Stimulated activated CD4-positive, alpha-beta T cell treated with anti-CD3 and anti-CD28 coated beads, Interleukin-15, amount 100 ng/mL, for 1 hour (primary cell): ENCODE results near the gene FBXO9.
A peak's percentile ranks its signal among the peaks of the same experiment; 100 is the strongest.
"Not testable (repeated sequence)": the region's sequence is repeated elsewhere in the genome, so short reads cannot be mapped to it uniquely, and the experiment has no call there.

Source experiments
- DNase-seq, 2 donors: peaks; one replicate each; pipeline ENCODE4 v3.0.0-alpha.2; 2020; ENCODE audit warnings: low read depth in 1 of 2, low spot score in 1 of 2

FBXO9 gene

DNA sequence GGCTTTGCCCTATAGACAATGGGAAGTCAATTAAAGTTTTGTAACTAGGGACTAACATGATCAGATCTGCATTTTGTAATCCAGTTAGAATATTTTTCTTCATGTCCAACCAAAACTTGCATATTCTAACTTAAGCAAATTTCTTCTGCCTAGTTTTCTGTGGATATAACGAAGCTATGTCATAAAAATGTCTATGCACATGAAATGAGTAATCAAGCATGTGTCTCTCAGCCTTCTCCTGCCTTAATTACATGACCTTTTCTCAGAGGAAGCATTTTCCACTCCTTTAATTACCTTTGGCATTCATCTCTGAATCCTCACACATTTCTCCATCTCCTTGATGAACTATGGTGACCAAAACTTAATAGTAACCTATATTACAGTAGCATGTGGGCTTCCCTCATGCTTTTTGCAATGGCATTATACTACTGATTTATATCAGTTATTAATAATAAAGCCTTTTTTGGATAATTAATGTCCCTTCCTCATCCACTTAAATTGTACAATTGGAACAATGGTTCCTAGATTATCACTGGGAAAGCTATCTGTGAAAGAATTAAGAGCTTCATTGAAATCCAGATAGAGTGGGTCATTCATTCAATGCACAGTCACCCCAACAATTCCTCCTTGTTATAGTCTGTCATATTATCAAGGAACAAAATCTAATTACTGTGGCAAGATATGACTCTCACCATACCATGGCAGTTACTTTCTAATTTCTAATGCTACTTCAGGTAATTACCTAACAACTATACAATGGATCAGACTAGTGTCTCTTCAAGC, 19.1 kb upstream of the FBXO9 start:
- DNase-seq: no peak

DNA sequence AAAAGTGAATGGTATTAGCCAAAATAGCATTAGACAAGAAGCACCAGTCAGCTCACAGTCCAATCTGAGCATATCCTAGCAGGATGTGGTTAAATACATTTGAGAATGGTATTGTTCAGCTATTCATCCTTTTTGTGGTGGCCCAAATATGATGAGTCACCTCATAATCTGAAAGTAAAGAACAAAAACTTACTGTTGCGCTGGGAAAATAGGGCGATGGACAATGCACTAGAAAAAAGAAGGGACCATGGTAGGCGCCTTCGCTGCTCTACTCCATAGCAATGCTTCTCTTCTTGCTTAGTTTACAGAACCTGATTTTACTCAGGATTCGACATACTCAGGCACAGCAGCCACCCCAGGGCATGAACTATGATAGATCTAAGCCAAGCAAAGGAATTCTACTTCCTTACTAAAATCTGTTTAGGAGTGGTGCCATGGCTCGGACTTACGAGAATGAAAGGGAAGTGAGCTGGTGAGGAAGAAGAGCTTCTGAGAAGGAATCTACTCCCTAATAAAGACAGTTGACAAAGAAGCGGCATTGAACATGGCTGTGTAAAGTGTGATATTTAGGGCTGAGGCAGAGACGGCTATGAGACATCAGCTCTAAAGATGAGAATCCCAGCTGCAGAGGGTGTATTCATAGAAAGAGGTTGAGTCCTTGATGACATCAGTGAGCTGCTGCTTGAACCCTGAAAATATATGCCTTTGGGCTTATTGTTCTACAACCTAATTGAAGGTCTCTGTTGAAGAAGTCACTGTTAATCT, 16.6 kb upstream of the FBXO9 start:
- DNase-seq: no peak

DNA sequence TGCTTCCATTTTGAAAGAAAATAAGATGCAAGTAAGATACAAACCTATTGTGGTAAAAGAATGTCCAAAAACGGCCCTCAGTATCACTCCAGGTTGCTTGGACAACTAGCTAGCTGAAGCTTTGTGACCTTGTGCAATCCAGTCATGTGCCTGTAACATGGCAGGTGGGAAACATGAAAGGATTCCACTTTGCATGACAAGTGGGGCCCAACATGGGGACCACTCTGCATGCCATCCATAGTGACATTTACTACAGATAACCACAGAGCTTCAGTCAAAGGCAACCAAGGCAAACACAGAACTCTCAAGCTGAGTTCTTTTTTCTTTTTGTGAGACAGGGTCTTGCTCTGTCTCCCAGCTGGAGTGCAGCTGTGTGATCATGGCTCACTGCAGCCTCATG, 15.8 kb upstream of the FBXO9 start:
- DNase-seq: no peak

GRCh38 chr6:53052152-53052551, 13.1 kb upstream of the FBXO9 start:
- DNase-seq: not testable (repeated sequence)

DNA sequence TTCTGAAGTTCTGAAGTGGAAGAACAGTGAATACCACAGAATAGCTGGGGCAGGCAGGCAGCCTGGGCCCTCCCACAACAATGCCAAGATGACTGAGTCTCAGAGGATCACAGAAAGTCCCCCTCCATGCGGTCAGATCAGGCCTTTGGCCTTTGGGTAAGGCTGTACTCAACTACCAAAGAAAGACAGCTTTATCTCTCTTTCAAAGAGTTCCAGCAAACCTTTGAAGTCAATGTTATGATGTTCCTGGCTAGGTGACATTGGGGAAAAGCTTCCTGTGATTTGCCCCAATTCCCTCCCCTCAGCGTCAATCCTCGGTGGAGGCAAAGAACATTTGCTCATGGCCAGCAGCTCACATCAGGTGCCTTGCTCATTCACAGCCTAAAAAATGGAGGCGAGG, 10.7 kb upstream of the FBXO9 start:
- DNase-seq: no peak

- DNase-seq: no peak
Observed at GRCh38 chr6:53055873-53056272, 9.3 kb upstream of the FBXO9 start.

- DNase-seq: no peak
Observed at GRCh38 chr6:53056273-53056672, 8.9 kb upstream of the FBXO9 start.

DNA sequence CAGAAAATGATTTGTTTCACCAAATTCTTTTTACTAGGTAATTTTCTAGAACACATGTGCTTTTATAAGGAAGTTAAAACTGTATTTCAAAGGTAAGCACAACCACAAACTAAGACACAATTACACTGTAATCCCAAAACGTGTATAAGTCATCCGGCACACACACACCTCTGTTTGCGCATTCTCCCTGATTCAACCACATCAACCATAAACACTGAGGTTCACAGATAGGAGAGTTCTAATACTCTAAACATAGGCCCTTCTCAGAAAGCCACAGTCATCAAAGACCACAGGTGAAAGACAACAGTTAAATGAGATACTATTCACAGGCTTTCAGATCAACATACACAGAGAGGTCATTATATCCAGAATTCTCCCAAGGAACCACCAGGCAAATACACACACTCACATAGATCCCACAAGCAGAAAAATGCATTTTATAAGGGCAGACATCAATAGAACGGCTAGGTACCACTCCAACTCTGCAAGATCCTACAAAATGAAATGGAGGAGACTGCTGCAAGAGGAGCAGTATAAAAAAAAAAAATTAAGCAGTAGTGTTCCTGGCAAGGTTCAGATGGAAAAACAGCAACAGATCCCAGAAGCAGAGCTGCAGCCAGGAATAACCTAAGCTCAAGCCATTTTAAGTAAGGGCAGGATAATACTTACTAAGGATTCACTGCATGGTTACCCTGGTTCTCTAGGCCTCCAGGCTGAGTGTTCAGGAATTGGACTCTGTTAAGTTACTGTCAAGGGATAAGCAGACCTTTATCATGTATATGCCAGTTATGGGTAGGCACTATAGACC, 6.6 kb upstream of the FBXO9 start:
- DNase-seq: no peak

- no peak for DNase-seq
Observed at GRCh38 chr6:53059648-53060589, 5.3 kb upstream of the FBXO9 start.

- no peak for DNase-seq
Observed at GRCh38 chr6:53062169-53062539, 3.0 kb upstream of the FBXO9 start.

DNA sequence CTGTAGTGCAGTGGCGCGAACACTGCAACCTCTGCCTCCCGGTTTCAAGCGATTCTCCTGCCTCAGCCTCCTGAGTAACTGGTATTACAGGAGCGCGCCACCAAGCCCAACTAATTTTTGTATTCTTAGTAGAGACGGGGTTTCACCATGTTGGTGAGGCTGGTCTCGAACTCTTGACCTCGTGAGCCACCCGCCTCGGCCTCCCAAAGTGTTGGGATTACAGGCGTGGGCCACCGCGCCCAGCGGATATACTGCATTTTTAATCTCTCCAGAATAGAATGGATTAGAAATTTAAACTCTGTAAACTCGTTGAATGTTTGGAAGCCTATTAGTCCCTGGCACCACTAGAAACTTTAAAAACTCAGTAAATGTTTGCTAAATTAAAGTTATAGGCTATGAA, 949 bp upstream of the FBXO9 start:
- DNase-seq: not testable (repeated sequence)

DNA sequence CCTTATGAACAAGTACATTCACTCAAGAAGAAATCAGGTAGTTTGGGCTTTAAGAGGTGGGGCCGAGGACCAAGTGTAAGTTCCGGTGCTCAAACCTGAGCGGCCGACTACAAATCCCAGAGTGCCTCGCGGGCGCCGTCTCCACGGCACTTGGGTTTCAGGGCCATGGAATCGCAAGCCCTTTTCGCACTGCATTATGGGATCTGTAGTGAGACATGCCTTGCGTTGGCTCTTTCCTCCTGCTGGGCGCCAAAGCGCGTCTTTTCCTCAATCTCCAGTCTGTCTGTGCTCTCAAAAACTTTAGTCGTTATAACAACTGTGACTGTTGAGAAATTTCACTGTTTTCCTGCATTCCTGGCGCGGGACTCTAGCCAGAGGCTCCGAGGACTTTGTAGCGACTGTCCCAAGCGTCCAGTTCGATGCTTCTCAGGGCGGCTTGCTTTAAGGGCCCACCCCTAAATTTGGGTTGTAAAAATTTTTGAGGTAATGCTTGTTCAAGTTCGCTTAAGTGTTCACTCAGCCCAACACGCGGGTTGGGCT, 408 bp upstream of the FBXO9 start:
- peak; percentile 82 to 86 for DNase-seq

DNA sequence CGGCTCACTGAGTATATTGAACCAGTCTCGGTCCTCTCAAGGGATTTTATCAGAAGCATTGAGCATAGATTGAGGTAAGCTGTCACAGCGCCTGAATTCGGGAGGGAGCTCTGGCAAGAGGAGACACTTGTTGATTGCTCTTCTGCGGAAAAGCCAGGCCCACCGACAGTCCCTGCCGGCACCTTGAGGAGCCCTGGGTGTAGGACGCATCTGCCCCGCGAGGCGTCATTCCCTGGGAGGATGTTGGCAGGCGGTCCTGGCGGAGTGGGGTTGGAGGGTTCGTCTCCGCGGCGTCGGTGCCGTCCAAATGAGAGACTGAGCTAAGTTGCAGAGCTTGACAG, 843 bp downstream of the FBXO9 start:
- DNase-seq: no peak

DNA sequence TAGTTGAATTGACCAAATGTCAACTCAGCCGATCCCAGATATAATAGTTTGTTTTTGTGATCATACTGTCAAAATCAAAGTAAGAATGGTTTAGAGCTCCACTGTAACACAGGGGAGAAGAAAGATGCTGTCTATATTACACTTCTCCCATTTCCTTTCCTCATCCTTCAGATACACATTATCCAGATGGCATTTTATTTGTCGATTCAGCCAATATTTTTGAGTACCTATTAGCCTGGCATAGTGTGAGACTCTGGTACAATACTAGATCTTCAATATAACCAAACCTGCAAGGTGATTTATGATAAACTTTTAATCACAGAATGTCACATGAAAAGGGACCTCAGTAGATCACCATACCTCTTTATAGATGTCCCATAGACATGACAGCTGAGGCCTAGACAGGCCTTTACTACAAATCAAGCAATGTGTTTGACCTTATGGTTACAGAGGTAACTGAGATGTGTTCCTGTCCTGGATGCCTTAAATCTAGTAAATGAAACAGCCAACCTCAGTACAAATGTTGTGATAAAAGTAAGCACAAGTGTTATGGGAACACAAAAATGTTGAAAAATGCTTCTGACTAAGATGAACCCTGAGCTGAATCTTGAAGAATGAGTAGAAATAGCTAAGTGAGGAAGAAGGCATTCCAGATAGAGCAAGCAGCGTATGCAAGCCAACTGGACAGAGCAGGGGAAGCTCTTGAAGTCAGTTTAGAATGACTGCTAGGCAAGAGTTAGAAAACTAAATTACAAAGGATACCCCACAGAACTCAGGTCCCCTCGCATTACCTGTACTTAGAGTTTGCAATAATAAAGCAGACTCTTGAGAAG, 1.9 kb downstream of the FBXO9 start:
- no peak for DNase-seq

GRCh38 chr6:53067849-53068361, 2.7 kb downstream of the FBXO9 start:
- DNase-seq: no peak

DNA sequence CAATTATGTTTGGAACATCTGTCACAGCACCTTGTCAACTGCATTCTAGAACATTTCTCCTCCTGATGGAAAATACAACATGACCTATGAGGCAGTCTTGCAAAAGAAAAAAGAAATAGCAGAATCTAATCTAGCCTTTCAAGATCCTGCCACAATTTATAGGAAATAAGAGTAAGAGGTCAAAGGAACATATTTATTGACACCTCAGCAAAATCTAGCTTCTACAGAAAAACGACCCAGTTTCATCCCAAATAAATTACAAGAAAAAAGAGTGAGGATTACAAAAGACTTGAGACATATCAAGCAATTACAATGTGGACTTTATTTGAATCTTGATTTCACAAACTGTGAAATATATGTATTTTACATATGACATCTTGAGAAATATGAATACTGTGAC, 4.2 kb downstream of the FBXO9 start:
- no peak for DNase-seq

DNA sequence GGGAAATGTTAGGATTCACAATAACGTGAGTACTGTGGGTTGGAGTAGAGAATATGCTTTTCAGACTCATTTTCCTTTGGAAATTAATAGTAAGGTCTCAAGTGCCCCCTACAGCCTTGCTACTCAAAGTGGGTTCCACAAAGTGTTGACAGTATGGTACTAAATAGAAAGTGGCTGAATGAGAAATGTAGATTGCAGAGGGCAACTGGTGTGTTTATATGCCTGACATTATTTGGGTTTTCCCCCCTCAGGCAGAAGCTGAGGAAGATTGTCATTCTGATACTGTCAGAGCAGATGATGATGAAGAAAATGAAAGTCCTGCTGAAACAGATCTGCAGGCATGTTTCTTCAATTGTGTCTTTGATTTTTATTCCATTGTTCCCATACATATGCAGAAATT, 5.6 kb downstream of the FBXO9 start:
- no peak for DNase-seq

DNA sequence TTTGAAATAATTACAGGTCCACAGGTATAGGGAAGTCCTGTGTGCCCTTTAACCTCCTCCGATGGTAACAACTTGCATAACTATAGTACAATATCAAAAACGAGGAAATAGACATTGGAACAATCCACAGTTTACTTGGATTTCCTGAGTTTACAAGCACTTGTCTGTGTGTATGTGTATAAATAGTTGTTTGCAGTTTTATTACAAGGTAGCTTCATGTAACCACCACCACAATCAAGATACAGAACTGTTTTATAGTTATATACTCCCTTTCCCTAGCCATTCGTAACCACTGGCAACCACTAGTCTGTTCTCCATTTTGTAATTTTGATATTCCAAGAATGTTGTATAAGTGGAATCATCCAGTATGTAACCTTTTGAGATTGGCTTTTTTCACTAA, 9.1 kb downstream of the FBXO9 start:
- no peak for DNase-seq

DNA sequence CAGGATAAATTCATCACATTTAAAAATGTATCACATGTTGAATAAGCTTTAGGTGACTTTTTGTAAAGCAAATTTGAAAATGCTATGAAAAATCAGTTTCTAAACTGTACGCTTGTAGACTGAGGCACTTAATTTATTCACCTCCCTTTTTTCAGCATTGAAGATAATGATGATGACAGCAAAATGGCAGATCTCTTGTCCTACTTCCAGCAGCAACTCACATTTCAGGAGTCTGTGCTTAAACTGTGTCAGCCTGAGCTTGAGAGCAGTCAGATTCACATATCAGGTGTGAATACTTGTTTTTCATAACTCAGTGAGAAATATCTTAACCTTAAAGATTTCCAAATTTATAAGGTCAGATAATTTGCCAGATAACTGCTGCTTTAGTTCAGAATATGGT, 15.6 kb downstream of the FBXO9 start:
- no peak for DNase-seq

- no peak for DNase-seq
Observed at GRCh38 chr6:53086302-53086701, 21.1 kb downstream of the FBXO9 start.
